Bronchial epithelial cell (primary cell): ENCODE results near the gene SLC11A1. TPM values are rescaled to one million over a fixed set of nuclear protein-coding genes. Genes with fewer than 3 reads are reported as not detected.

Experiments
- DNase-seq: peaks from one replicate; pipeline ENCODE4 v3.0.0-alpha.2; 2010; ENCODE audit warnings: low read depth
- FAIRE-seq: peaks from 2 replicates; lab custom pipeline; 2011; peaks lifted over from hg19 to GRCh38; lab: Jason Lieb, UNC
- H3K27me3 ChIP-seq: 2 replicates; pipeline ENCODE4 v1.5.1; 2011; ENCODE audit warnings: low read length; ENCODE audit not compliant: control insufficient read depth, insufficient read depth
- H3K36me3 ChIP-seq: 2 replicates; pipeline ENCODE4 v1.5.1; 2011; ENCODE audit warnings: low read length; ENCODE audit not compliant: control insufficient read depth, insufficient read depth
- H3K4me3 ChIP-seq: 2 replicates; pipeline ENCODE4 v1.5.1; 2011; ENCODE audit warnings: mild to moderate bottlenecking, low read depth, low read length, control low read depth
- total RNA-seq: library from RNA; depleted of rRNA; stranded (reverse); fragments of >200 nt; gene quantifications from 2 replicates; pipeline ENCODE4 v1.2.1, GENCODE V29; 2014
- TF ChIP-seq, protein P1 (sequence below): IDR thresholded peaks from 2 replicates; pipeline ENCODE4 v1.5.1; 2011; ENCODE audit warnings: mild to moderate bottlenecking, moderate library complexity, low read length, control low read depth, inconsistent platforms; ENCODE audit not compliant: insufficient read depth, severe bottlenecking

Gene SLC11A1
- total RNA-seq, 1 donor from 2014 or later, result 0.26 TPM

DNA sequence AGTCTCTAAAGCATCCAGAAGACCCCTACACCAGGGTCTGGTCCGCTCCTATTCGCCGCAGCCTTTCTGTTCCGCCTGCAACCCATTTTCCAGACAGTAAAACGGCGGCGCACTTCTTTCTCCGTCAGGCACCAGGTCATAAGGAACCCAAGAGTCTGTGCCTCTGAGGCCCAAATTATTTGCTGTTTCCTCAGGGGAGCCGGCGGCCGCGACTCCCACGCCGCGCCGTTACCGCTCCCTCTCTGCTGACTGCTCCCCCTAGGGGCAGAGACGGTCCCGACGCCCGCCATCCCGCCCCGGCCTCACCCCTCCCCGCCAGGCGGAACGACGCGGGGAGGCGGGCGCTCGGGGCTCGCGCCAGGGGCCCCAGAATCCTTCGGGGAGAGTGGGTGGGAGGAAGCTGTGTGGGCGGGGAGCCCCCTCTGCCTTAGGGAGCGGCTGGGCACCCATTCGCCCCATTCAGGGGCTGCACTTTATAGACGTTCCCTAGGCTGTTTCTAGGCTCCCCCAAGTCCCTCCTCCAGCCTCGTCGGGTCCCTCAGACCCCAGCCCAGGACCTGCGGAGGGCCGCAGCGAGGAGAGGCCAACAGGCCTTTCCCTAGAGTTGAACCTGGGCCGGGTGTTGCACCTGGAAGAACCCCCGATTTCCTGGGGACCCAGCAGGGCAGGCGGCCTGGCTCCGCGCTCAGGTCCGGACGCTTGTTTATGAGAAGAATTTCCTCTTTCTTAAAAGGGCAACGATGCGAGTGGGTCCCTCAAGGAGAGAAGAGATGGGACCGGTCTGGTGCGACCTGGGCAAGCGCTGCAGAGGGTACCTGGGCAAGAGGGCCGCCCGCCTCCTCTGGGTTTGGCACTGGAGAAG, 14.0 kb downstream of the SLC11A1 start:
- FAIRE-seq, result no peak
- H3K4me3 ChIP-seq, result peak overlapping the region; percentile 56
- TF ChIP-seq, protein P1, sequence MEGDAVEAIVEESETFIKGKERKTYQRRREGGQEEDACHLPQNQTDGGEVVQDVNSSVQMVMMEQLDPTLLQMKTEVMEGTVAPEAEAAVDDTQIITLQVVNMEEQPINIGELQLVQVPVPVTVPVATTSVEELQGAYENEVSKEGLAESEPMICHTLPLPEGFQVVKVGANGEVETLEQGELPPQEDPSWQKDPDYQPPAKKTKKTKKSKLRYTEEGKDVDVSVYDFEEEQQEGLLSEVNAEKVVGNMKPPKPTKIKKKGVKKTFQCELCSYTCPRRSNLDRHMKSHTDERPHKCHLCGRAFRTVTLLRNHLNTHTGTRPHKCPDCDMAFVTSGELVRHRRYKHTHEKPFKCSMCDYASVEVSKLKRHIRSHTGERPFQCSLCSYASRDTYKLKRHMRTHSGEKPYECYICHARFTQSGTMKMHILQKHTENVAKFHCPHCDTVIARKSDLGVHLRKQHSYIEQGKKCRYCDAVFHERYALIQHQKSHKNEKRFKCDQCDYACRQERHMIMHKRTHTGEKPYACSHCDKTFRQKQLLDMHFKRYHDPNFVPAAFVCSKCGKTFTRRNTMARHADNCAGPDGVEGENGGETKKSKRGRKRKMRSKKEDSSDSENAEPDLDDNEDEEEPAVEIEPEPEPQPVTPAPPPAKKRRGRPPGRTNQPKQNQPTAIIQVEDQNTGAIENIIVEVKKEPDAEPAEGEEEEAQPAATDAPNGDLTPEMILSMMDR, result peak; percentile 86
- DNase-seq, result peak; percentile 78
- H3K36me3 ChIP-seq, result no peaks in the 10 kb centered on the region
- no peaks in the 10 kb centered on the region for H3K27me3 ChIP-seq

DNA sequence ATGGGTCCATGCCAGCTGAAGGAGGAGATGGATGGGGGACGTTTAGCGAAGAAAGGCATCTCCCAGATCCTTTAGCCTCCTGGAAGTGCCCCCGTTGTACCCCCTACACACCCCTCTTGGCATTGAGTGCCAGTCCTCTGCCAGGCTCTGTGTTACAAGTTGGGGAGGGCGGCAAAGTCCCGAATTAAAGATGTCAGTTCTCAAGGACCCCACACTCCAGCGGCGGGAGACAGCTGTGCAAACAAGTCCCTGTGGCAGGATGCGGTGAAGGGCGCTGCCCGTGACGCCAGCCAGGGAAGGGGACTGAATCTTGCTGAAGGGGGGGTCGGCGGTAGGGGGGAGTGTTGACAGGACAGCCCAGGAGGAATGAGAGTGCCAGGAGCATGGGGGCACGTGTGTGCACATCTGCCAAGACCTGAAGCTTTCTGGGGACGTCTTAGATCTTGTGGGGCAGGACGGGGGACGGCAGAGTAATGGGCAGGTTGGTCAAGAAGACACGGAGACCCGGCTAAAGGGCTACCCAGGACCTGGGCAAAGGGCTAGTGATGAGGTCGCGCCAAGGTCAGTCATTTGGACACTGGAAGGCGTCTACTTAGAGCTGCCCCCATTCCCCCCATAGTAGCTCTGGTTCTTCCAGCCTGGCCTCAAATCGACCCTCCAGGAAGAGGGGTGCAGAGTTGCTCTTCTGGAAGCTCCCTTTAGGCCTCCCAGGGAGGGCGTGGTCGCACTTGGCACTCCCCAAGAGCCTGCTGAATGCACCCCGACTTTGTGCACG, 14.8 kb downstream of the SLC11A1 start:
- peaks cover 2% of the 10 kb centered on the region for H3K36me3 ChIP-seq
- no peaks in the 10 kb centered on the region for H3K27me3 ChIP-seq
- TF ChIP-seq, protein P1, result no peak
- DNase-seq (peak; percentile 64), FAIRE-seq (no peak)
- H3K4me3 ChIP-seq, result peak overlapping the region; percentile 56

DNA sequence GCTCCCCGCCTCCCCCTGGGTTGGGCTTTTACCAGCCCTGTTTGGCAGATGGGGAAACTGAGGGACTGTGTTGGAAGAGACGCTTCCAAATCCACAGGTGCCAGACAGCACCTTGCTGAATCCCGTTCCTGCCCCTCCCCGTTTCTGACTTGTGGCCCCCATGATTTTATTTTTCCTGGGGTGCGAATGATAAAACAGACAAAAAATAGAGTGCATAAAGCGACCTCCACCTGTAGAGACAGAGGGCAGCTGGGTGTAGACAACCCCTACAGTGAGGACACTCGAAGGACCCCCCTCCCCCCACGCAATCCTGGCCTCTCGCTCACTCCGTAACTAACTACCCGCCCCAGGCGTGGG, 15.4 kb downstream of the SLC11A1 start:
- TF ChIP-seq, protein P1, result no peak
- DNase-seq (no peak), FAIRE-seq (no peak)
- Histone ChIP-seq H3K27me3 (no peaks in the 10 kb centered on the region), H3K4me3 (peak overlapping the region; percentile 56), H3K36me3 (peaks cover 5% of the 10 kb centered on the region)

DNA sequence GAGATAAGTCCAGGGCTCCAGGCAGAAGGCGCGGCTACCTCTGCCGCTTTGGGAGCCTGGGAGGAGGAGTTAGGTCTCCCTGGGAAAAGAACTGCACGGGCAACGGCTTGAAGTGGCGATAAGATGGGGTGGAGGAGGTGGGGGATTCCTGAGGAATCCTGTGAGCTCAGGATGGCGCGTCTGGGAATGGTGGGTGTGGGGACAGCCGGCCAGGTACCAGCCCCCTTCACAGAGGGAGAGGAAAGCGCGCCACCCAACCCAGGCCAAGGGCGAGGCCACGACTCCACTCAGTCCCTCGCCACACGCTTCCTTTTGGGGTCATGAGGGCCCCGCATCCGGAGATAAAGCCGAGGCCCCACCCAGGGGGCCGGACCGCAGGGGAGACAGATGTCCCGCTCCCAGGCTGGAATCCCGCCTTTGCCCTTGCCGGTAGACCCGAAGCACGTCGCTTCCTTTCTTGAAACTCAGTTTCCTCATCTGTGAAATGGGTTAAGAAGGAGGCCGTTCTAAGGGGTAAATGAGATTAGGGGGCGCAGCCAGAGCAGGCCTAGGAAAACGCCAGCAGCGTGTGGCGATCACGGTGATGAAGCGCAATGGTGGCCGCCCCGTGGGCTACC, 15.9 kb downstream of the SLC11A1 start:
- FAIRE-seq (no peak), DNase-seq (peak; percentile 88)
- Histone ChIP-seq H3K27me3 (no peaks in the 10 kb centered on the region), H3K4me3 (peak overlapping the region; percentile 56), H3K36me3 (peaks cover 7% of the 10 kb centered on the region)
- TF ChIP-seq, protein P1, result no peak

DNA sequence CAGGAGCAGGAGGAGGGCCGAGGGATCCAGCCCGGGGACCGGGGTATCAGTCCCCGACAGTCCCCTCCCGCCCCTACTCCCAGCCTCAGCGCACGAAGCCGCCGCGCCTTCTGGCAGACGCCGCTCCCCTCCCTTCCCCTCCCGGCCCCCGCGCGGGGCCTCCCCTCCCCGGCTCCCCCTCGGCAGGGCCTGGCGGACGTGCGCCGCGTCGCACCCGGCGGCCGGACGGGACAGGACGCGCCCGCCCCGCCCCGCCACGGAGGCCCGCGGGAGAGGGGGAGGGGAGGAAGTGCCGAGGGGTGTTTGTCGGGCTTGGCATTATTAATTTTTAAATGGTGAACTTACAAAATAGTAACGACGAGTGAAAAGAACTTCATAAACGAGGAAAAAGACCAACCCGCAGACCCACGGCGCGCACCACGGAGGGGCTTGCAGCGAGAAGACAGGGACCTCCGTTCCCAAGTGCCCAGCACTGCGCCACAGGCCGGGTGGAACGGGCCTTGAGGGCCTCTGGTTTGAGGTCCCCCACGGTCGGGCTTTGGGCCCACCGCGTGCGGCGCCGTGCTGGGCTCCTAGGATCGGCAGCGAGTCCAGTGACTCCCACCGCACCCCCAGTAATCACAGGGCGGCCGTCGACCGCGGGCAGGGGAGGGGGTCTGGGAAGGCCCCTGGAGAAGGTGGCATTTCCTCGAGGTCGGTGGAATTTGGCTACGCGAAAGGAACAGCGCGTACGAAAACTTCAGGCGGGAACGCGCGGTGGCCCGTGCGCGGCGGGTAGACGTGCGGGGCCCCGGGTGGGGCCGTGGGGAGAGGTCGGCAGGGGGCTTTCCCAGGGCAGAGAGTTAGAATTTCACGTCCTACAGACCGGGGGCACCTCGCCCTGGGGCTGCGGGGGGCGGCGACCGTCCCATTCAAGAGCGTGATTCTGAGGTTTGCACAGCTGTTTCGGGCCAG, 16.6 kb downstream of the SLC11A1 start:
- peaks cover 9% of the 10 kb centered on the region for H3K36me3 ChIP-seq
- TF ChIP-seq, protein P1, result no peak
- FAIRE-seq (no peak), DNase-seq (peak; percentile 60)
- H3K4me3 ChIP-seq, result peak overlapping the region; percentile 56
- no peaks in the 10 kb centered on the region for H3K27me3 ChIP-seq
